ENCODE results near the gene SEMA4C.
A peak's percentile ranks its signal among the peaks of the same experiment; 100 is the strongest.

The SEMA4C gene

DNA sequence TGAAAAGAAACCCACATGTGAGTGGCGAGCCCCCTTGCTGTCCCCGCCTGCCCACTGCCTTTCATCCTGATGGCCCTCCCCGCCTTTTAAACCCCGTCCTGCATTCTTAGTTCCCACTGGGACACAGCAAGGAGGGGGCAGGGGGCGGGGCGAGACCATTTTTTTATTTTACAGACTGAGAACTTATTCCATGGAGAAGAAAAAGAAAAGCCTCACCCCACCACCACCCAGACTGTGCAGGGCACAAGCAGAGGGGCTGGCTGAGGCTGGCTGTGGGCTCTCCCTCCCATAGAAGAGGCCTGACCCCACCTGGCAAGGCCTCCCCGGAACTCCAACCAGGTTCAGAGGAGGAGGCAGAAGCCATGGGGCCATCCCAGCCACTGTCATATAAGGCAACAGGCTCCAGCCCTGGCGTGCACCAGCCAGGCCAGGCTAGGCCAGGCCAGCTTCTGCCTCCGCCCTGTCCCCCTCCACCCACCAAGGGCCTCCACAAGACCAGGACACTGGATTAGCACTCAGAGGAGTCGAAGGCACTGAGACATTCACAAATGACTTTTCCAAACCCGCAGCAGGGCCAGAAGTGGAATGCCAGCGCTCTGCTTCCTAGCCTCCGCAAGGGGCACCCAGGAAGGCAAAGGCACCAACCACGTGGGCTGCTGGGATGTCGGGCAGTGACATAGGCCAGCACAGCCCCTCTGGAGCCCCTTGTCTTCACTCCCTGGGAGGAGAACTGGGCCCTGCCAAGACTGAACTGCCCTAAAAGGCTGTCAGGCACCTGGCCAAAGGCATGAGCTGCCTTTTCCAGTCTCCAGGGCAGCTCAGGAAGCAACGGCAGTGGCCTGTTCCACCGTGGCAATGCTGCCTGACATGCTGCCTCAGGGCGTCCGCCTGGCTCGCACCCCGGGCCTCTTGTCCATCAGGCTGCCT is 37.5 kb upstream of the SEMA4C start:
- H3K4me3 ChIP-seq (ENCODE audit: low read depth, low read length): no peak overlapping the region
- no peaks in the 10 kb centered on the region for H3K9me3 ChIP-seq (ENCODE audit: severe bottlenecking)
- H3K27ac ChIP-seq: no peak overlapping the region
- peak; percentile 46 for DNase-seq
- TF ChIP-seq, protein P1, sequence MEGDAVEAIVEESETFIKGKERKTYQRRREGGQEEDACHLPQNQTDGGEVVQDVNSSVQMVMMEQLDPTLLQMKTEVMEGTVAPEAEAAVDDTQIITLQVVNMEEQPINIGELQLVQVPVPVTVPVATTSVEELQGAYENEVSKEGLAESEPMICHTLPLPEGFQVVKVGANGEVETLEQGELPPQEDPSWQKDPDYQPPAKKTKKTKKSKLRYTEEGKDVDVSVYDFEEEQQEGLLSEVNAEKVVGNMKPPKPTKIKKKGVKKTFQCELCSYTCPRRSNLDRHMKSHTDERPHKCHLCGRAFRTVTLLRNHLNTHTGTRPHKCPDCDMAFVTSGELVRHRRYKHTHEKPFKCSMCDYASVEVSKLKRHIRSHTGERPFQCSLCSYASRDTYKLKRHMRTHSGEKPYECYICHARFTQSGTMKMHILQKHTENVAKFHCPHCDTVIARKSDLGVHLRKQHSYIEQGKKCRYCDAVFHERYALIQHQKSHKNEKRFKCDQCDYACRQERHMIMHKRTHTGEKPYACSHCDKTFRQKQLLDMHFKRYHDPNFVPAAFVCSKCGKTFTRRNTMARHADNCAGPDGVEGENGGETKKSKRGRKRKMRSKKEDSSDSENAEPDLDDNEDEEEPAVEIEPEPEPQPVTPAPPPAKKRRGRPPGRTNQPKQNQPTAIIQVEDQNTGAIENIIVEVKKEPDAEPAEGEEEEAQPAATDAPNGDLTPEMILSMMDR (IDR thresholded peaks at IDR 0.05; ENCODE audit: low read depth, low read length): no peak
- no peaks in the 10 kb centered on the region for H3K36me3 ChIP-seq
- H3K27me3 ChIP-seq (ENCODE audit: insufficient read depth, low read depth, severe bottlenecking): no peaks in the 10 kb centered on the region

DNA sequence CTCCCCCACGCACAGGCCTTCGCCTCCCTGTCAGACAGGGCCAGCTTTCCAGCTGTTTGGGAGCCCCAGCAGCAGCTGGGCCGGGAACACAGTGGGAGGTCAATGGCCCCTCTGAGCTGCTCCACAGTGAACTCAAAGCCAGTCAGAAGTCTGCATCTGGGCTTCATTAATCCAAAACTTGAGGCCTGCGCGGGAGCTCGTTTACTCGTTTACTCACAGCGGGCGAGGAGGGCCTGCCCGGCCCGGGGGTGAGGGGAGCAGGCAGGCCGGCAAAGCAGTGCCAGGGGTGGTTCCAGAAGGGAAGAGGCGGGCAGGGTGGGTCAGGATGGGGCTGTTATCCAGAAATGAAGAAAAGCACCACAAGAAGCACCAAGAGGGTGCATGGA is 36.8 kb upstream of the SEMA4C start:
- no peak for DNase-seq
- H3K4me3 ChIP-seq (ENCODE audit: low read depth, low read length): no peak overlapping the region
- TF ChIP-seq, protein P1 (IDR thresholded peaks at IDR 0.05; ENCODE audit: low read depth, low read length): no peak
- no peaks in the 10 kb centered on the region for H3K9me3 ChIP-seq (ENCODE audit: severe bottlenecking)
- no peak overlapping the region for H3K27ac ChIP-seq
- H3K36me3 ChIP-seq: no peaks in the 10 kb centered on the region
- no peaks in the 10 kb centered on the region for H3K27me3 ChIP-seq (ENCODE audit: insufficient read depth, low read depth, severe bottlenecking)

DNA sequence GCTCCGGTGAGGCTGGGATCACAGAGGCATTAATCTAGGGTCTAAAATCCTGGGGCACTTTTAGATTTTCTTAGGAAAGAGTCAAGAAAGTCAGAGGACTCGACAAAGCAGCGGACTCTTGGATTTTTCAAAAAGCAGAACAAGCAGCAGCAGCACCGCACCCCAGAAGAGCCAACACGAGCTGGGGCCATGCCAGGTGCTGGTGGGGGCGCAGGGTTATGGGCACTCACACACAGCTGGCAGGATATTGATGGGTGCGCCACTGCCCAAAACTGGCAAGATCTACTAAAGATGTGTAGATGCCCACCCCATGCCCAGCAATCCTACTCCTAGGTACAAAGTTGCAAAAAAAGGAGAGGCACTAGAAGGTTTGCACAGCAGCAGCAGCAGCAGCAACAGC is 33.9 kb upstream of the SEMA4C start:
- DNase-seq: no peak
- no peak overlapping the region for H3K27ac ChIP-seq

DNA sequence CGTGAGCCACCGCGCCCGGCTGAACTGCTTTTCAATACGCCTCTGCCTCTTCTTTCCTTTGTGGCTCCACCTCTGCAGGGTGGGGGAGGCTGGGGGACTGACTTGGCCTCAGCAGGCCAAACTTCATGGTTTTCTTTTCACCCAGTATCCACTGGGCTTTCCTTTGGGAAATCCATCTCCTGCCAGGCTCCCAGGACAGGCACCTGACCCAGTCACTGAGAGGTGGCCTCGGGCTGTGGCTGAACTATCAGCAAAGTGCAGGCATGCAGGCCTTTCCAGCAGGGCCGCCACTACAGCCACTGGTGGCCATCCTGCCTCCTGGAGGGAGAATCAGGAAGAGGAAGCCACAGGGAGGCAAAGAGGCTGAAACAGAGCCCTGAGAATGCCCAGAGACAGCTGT is 33.4 kb upstream of the SEMA4C start:
- no peak for DNase-seq
- Histone ChIP-seq H3K9me3 (ENCODE audit: severe bottlenecking) (no peaks in the 10 kb centered on the region), H3K27me3 (ENCODE audit: insufficient read depth, low read depth, severe bottlenecking) (no peaks in the 10 kb centered on the region), H3K4me3 (ENCODE audit: low read depth, low read length) (no peak overlapping the region), H3K36me3 (no peaks in the 10 kb centered on the region), H3K27ac (no peak overlapping the region)
- TF ChIP-seq, protein P1 (IDR thresholded peaks at IDR 0.05; ENCODE audit: low read depth, low read length): no peak

More for the DNA sequence above, 33.9 kb upstream of the SEMA4C start:
- Histone ChIP-seq H3K36me3 (no peaks in the 10 kb centered on the region), H3K4me3 (ENCODE audit: low read depth, low read length) (no peak overlapping the region), H3K27me3 (ENCODE audit: insufficient read depth, low read depth, severe bottlenecking) (no peaks in the 10 kb centered on the region), H3K9me3 (ENCODE audit: severe bottlenecking) (no peaks in the 10 kb centered on the region)
- TF ChIP-seq, protein P1 (IDR thresholded peaks at IDR 0.05; ENCODE audit: low read depth, low read length): no peak

DNA sequence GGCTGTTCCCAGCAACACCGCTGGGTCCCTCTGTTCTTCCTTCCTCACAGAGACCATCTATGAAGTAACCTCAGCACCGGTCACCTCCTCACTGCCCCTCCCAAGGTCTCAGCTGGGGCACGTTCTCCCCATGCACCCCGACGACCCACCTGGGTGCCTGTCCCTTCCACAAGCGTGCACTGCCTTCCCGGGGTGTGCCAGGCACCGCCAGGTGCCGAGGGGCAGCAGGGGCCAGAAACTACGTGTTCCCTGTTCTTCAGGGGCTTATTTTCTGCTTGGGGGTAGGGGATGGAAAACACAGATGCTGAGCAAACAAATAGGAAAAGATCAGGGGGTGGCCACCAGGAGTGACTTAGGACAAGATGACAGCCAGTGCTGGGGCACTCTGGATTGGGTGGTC is 30.4 kb upstream of the SEMA4C start:
- Histone ChIP-seq H3K27ac (no peak overlapping the region), H3K36me3 (no peaks in the 10 kb centered on the region), H3K27me3 (ENCODE audit: insufficient read depth, low read depth, severe bottlenecking) (no peaks in the 10 kb centered on the region), H3K9me3 (ENCODE audit: severe bottlenecking) (no peaks in the 10 kb centered on the region), H3K4me3 (ENCODE audit: low read depth, low read length) (no peak overlapping the region)
- DNase-seq: no peak
- TF ChIP-seq, protein P1 (IDR thresholded peaks at IDR 0.05; ENCODE audit: low read depth, low read length): no peak

DNA sequence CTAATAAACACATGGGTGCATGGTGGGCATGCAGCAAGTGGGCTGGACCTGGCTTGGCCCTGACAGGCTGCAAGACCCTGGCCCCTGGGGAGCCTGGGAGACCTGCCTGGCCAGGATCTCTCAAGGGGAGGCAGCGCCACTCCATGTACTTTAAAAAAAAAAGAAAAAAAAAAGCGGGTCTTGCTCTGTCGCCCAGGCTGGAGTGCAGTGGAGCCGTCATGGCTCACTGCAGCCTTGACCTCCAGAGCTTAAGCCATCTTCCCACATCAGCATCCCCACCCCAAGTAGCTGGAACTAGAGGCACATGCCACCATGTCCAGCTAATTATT is 29.5 kb upstream of the SEMA4C start:
- no peaks in the 10 kb centered on the region for H3K27me3 ChIP-seq (ENCODE audit: insufficient read depth, low read depth, severe bottlenecking)
- H3K4me3 ChIP-seq (ENCODE audit: low read depth, low read length): no peak overlapping the region
- H3K27ac ChIP-seq: no peak overlapping the region
- H3K36me3 ChIP-seq: no peaks in the 10 kb centered on the region
- TF ChIP-seq, protein P1 (IDR thresholded peaks at IDR 0.05; ENCODE audit: low read depth, low read length): no peak
- no peak for DNase-seq
- H3K9me3 ChIP-seq (ENCODE audit: severe bottlenecking): no peaks in the 10 kb centered on the region

Measured in WERI-Rb-1 (cell line).